ENCODE data around the gene PYDC2.

PYDC2 gene

GRCh38 chr3:191461113-191461595 is at the start of gene PYDC2:
TSS of gene PYDC2 (plus strand) at chr3:191461163. CDS start at chr3:191461163, 0 bp downstream.
- DNase-seq: no peak

GRCh38 chr3:191412759-191413158 is 48.2 kb upstream of the PYDC2 start:
- DNase-seq: no peak

GRCh38 chr3:191414286-191414685 is 46.7 kb upstream of the PYDC2 start:
- no peak for DNase-seq

- DNase-seq: no peak
Measured at GRCh38 chr3:191414732-191415131, 46.2 kb upstream of the PYDC2 start.

- no peak for DNase-seq
Measured at GRCh38 chr3:191415566-191415965, 45.4 kb upstream of the PYDC2 start.

- no peak for DNase-seq
Measured at GRCh38 chr3:191417457-191417729, 43.6 kb upstream of the PYDC2 start.

GRCh38 chr3:191420771-191421170 is 40.2 kb upstream of the PYDC2 start:
- no peak for DNase-seq

GRCh38 chr3:191424881-191425280 is 36.1 kb upstream of the PYDC2 start:
- DNase-seq: peak; percentile 65

- peak; percentile 88 for DNase-seq
Measured at GRCh38 chr3:191425322-191425734, 35.6 kb upstream of the PYDC2 start.

- DNase-seq: peak; percentile 24
Measured at GRCh38 chr3:191426311-191426710, 34.7 kb upstream of the PYDC2 start.

- no peak for DNase-seq
Measured at GRCh38 chr3:191428177-191428576, 32.8 kb upstream of the PYDC2 start.

- DNase-seq: no peak
Measured at GRCh38 chr3:191430103-191430502, 30.9 kb upstream of the PYDC2 start.

- DNase-seq: no peak
Measured at GRCh38 chr3:191431160-191431822, 29.7 kb upstream of the PYDC2 start.

- no peak for DNase-seq
Measured at GRCh38 chr3:191432162-191432561, 28.8 kb upstream of the PYDC2 start.

GRCh38 chr3:191434024-191434423 is 26.9 kb upstream of the PYDC2 start:
- no peak for DNase-seq

- no peak for DNase-seq
Measured at GRCh38 chr3:191435981-191436380, 25.0 kb upstream of the PYDC2 start.

GRCh38 chr3:191438150-191438814 is 22.7 kb upstream of the PYDC2 start:
- no peak for DNase-seq

- DNase-seq: no peak
Measured at GRCh38 chr3:191440532-191440931, 20.4 kb upstream of the PYDC2 start.

GRCh38 chr3:191441687-191442086 is 19.3 kb upstream of the PYDC2 start:
- no peak for DNase-seq

- no peak for DNase-seq
Measured at GRCh38 chr3:191444569-191444968, 16.4 kb upstream of the PYDC2 start.

- DNase-seq: no peak
Measured at GRCh38 chr3:191449256-191449655, 11.7 kb upstream of the PYDC2 start.

GRCh38 chr3:191455257-191455952 is 5.6 kb upstream of the PYDC2 start:
- DNase-seq: no peak

GRCh38 chr3:191460360-191460759 is 603 bp upstream of the PYDC2 start:
- no peak for DNase-seq

GRCh38 chr3:191470080-191470479 is 9.1 kb downstream of the PYDC2 start:
- DNase-seq: no peak
